ENCODE measurements around the gene MFSD8. TPM values are rescaled to one million over a fixed set of nuclear protein-coding genes. Genes with fewer than 3 reads are reported as not detected.
"Not testable (repeated sequence)": the region's sequence is repeated elsewhere in the genome, so short reads cannot be mapped to it uniquely, and the experiment has no call there.

MFSD8 gene, protein sequence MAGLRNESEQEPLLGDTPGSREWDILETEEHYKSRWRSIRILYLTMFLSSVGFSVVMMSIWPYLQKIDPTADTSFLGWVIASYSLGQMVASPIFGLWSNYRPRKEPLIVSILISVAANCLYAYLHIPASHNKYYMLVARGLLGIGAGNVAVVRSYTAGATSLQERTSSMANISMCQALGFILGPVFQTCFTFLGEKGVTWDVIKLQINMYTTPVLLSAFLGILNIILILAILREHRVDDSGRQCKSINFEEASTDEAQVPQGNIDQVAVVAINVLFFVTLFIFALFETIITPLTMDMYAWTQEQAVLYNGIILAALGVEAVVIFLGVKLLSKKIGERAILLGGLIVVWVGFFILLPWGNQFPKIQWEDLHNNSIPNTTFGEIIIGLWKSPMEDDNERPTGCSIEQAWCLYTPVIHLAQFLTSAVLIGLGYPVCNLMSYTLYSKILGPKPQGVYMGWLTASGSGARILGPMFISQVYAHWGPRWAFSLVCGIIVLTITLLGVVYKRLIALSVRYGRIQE
- total RNA-seq, result 10 to 100 TPM; 24.3 to 27.2 TPM
- 13.6 TPM for polyA plus RNA-seq (ENCODE audit: insufficient read depth, low read depth, low replicate concordance)
- long read RNA-seq, donor 1, full-length matches to known transcripts, result 6 of 6 reads
- long read RNA-seq, donor 1, partial matches to known transcripts, result 0 of 6 reads
- long read RNA-seq, donor 1, other reads (novel, unspliced or antisense), result 0 of 6 reads
- long read RNA-seq, donor 2, full-length matches to known transcripts, result 5 of 5 reads
- long read RNA-seq, donor 2, partial matches to known transcripts, result 0 of 5 reads
- long read RNA-seq, donor 2, other reads (novel, unspliced or antisense), result 0 of 5 reads

DNA sequence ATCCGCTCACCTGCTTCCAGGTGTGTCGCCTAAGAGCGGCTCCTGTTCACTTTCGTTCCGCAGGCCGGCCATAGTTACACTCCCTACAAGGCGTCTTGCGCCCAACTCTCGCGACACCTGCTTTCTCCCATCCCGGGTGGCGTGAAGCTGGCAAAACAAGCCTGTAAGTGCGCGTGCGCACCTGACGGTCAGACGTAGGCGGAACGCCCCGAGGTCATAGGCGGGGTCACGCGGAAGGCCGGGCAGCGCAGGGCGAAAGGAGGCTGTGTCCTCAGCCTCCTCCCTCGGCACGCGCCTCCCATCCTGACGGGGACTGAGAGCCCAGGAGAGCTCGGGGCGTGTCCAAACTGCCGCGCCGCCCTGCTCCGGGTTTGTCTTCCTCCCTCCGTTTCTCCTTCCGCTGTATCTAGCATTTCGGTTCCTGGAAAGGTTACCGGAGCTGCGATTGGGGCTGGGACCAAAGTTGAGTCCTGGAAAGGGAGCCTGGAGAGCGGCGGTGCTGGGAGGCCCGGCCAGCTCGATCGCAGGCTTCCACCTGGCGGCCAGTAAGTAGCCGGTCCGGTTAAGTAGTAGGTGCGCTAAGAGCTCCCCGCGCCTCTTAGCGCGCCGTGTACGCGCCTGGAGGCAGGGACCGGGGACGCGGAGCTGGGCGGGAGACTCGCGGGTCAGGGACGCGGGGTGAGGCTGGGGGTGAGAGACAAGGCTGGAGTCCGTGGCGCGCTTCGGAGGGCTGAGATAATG is at the start of gene MFSD8, which contains the start of gene ABHD18:
TSS of gene MFSD8 (minus strand) at position 112 of the 741 bp plus-strand sequence. CDS start at position 72, 40 bp downstream.
TSS of gene ABHD18 (plus strand) at position 345 of the 741 bp plus-strand sequence. CDS start 17,550 bp downstream, outside the sequence.
- 0 to 3% methylated on average over 16 to 68 of the region's 69 CpGs for WGBS, 2 donors
- H3K4me1 ChIP-seq, result no peaks in the 10 kb centered on the region
- H3K4me3 ChIP-seq, result peak within 1 kb of the TSS; percentile 86 to 99
- H3K27me3 ChIP-seq, result no peaks in the 10 kb centered on the region
- no peaks in the 10 kb centered on the region for H3K36me3 ChIP-seq (ENCODE audit: low read depth, missing control alignments)
- TF ChIP-seq, protein P1, sequence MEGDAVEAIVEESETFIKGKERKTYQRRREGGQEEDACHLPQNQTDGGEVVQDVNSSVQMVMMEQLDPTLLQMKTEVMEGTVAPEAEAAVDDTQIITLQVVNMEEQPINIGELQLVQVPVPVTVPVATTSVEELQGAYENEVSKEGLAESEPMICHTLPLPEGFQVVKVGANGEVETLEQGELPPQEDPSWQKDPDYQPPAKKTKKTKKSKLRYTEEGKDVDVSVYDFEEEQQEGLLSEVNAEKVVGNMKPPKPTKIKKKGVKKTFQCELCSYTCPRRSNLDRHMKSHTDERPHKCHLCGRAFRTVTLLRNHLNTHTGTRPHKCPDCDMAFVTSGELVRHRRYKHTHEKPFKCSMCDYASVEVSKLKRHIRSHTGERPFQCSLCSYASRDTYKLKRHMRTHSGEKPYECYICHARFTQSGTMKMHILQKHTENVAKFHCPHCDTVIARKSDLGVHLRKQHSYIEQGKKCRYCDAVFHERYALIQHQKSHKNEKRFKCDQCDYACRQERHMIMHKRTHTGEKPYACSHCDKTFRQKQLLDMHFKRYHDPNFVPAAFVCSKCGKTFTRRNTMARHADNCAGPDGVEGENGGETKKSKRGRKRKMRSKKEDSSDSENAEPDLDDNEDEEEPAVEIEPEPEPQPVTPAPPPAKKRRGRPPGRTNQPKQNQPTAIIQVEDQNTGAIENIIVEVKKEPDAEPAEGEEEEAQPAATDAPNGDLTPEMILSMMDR (IDR thresholded peaks at IDR 0.05), result peak in 2 of 3 experiments; percentile 19 to 51
- TF ChIP-seq POLR2A (IDR thresholded peaks at IDR 0.05), result peak; percentile 60
- peak within 1 kb of the TSS; percentile 92 to 96 for H3K27ac ChIP-seq
- no peaks in the 10 kb centered on the region for H3K9me3 ChIP-seq
- peak; percentile 99 for DNase-seq
- intact Hi-C loops (cut with DNase I; ENCODE audit: low total_unique reads), result no loop called here

DNA sequence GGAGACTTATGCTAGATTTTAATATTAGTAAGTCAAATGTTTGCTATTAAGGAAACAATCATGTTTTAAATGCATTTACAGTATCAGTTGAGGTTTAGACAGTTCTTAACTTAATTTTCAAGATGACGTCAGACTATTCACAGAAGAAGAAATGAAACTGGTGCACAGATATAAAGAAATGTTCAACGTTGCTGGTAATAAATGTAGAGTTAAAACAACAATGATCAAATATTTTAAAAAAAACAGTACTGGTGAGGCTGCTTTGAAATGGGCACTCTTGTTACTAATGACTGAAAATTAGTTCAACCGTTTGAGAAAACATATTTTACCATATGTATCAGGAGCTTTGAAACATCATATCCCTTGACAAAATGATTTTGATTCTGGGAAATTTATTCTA is 44.5 kb upstream of the MFSD8 start:
- no peaks in the 10 kb centered on the region for H3K27me3 ChIP-seq
- intact Hi-C loops (cut with DNase I; ENCODE audit: low total_unique reads), result no loop called here
- no peak overlapping the region for H3K27ac ChIP-seq
- TF ChIP-seq POLR2A (IDR thresholded peaks at IDR 0.05), result no peak
- TF ChIP-seq, protein P1 (IDR thresholded peaks at IDR 0.05), result no peak
- no peak overlapping the region for H3K4me3 ChIP-seq
- H3K36me3 ChIP-seq (ENCODE audit: low read depth, missing control alignments), result no peaks in the 10 kb centered on the region
- H3K9me3 ChIP-seq, result no peaks in the 10 kb centered on the region
- no peaks in the 10 kb centered on the region for H3K4me1 ChIP-seq
- WGBS, 2 donors, result 80 to 81% methylated on average over 3 of the region's 3 CpGs
- no peak for DNase-seq

DNA sequence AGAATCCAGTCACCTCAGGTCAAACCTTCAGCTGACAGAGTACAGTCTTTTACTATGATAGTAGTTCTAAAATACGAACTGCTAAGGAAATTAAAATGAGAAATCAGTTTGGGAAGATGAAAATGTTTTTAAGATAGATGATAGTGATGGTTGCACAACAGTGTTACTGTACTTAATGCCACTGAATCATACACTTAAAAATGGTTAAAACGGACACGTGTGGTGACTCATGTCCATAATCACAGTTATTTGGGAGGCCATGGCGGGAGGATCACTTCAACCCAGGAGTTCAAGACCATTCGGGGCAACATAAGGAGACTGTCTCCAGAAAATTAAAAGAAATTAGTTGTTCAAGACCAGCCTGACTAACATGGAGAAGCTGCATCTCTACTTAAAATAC is 41.6 kb upstream of the MFSD8 start:
- no peak overlapping the region for H3K27ac ChIP-seq
- no peaks in the 10 kb centered on the region for H3K36me3 ChIP-seq (ENCODE audit: low read depth, missing control alignments)
- 91 to 97% methylated on average over 5 of the region's 5 CpGs for WGBS, 2 donors
- H3K4me3 ChIP-seq, result no peak overlapping the region
- intact Hi-C loops (cut with DNase I; ENCODE audit: low total_unique reads), result no loop called here
- DNase-seq, result no peak
- H3K27me3 ChIP-seq, result no peaks in the 10 kb centered on the region
- TF ChIP-seq, protein P1 (IDR thresholded peaks at IDR 0.05), result no peak
- no peak for TF ChIP-seq POLR2A (IDR thresholded peaks at IDR 0.05)
- no peaks in the 10 kb centered on the region for H3K9me3 ChIP-seq
- no peaks in the 10 kb centered on the region for H3K4me1 ChIP-seq

DNA sequence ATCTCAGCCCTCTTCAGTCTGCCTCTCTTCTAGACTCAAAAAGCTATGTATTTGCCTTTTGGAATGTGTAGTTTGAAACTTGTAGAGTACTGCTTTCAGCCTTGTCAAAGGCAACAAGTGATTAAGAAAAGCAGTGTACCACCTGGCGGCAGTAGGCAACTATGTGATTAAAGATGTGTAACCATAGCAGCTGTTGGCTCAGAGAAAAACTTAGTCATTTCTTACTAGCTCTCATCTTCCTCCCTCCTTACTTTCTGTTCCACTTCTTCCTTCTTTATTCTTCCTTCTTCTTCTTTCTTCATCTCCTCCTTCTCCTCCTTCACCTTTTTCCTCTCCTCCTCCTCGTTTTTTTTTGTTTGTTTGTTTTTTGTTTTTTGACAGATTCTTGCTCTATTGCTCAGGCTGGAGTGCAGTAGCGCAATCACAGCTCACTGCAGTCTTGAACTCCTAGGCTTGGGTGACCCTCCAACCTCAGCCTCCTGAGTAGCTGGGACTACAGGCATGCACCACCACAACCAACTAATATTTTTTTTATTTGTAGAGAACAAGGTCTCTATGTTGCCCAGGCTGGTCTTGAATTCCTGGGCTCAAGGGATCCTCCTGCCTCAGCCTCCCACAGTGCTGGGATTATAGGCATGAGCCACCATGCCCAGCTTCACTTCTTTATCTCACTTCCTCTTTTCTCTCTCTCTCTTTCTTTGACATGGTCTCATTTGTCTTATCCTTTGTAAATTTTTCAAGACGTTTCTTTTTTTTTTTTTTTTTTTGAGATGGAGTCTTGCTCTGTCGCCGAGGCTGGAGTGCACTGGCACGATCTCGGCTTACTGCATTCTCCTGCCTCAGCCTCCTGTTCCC is 32.8 kb upstream of the MFSD8 start:
- intact Hi-C loops (cut with DNase I; ENCODE audit: low total_unique reads), result no loop called here
- 89 to 90% methylated on average over 8 of the region's 8 CpGs for WGBS, 2 donors
- Histone ChIP-seq H3K4me3 (no peak overlapping the region), H3K4me1 (no peaks in the 10 kb centered on the region), H3K36me3 (ENCODE audit: low read depth, missing control alignments) (no peaks in the 10 kb centered on the region), H3K9me3 (no peaks in the 10 kb centered on the region), H3K27ac (no peak overlapping the region), H3K27me3 (no peaks in the 10 kb centered on the region)
- TF ChIP-seq, protein P1 (IDR thresholded peaks at IDR 0.05), result no peak
- TF ChIP-seq POLR2A (IDR thresholded peaks at IDR 0.05), result no peak
- DNase-seq, result no peak

DNA sequence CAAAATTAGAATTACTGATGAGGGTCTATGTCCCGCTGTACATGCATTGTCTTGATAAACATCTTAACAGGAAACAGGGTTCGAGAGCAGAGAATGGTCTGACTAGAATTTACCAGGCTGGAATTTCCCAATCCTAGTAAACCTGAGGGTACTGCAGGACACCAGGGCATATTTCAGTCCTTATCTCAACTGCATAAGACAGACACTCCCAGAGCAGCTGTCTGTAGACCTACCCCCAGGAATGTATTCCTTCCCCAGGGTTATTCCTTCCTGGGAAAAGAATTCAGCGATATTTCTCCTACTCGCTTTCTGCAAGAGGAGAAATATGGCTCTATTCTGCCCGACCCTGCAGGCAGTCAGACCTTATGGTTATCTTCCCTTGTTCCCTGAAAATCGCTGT is 31.5 kb upstream of the MFSD8 start:
- H3K4me3 ChIP-seq; H3K27ac ChIP-seq; H3K9me3 ChIP-seq; intact Hi-C loops (cut with DNase I; ENCODE audit: low total_unique reads); H3K27me3 ChIP-seq; DNase-seq; H3K36me3 ChIP-seq (ENCODE audit: low read depth, missing control alignments); H3K4me1 ChIP-seq: not testable (repeated sequence)
- 92 to 97% methylated on average over 6 of the region's 6 CpGs for WGBS, 2 donors

Measured in testis (tissue), 5 donors.